ENCODE measurements around the gene EXT2.

DNA sequence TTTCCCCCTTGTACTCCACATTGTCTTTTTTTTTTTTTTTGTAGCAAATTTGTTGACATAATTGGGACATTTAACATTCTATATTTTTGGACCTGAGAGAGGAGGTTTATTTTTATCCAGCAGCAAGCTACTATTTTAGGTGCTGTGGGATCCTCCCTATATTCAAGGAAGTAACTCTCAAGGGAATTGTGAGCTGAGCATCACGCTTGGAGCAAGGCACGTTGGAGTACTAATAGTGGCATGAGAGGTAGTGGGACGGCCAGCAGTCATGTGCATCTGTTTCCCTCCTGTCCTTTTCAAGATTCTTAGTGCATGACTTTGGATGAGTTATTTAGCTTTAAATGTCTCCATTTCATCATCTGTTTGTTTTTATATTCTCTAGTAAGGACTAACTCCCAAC, 52.3 kb downstream of the EXT2 start:
- TF ChIP-seq EZH2 (IDR thresholded peaks at IDR 0.05; ENCODE audit: insufficient read depth, poor library complexity, severe bottlenecking) (no peak), EZH2phosphoT487 (IDR thresholded peaks at IDR 0.05; ENCODE audit: insufficient read depth, low read depth) (no peak)
